Measurements from ENCODE around the gene CPD. TPM values are rescaled to one million over a fixed set of nuclear protein-coding genes. Genes with fewer than 3 reads are reported as not detected.

CPD gene
- total and polyA plus RNA-seq, 2 of the 13 experiments (the other 11 are each of a cell fraction or from before 2014, with no cell fraction given) = 46.1 to 72.3 TPM

DNA sequence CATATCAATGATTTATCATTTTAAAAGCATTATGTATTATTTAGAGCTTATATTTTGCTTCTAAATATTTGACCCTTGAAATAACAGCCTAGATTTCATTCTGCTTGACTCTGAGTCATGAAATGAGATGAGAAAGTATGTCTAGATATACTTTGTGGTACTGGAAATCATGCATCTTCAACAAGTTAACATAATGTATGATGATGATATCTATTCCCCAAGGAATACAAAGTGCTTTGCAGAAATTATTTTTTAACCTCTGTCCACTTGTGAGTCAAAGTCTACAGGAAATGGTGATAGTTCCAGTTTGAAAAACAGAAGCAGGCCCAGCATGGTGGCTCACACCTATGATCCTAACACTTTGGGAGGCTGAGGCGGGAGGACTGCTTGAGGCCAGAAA, 134.6 kb downstream of the CPD start:
- Histone ChIP-seq H3K9me3 (ENCODE audit: low read length) (no peaks in the 10 kb centered on the region), H3K27me3 (ENCODE audit: control insufficient read depth in 1 of 2, insufficient read depth in 2 of 2, low read length in 2 of 2) (no peaks in the 10 kb centered on the region), H3K27ac (ENCODE audit: extremely low read length, insufficient read depth, low read length) (no peak overlapping the region), H3K36me3 (replicated peaks in 1 of 2; ENCODE audit: control insufficient read depth in 1 of 2, insufficient read depth in 2 of 2, low read length in 2 of 2) (peaks cover 4 to 45% of the 10 kb centered on the region in 2 experiments), H2AFZ (ENCODE audit: low read length) (no peak overlapping the region), H3K4me2 (ENCODE audit: low read depth, low read length) (no peak overlapping the region), H4K20me1 (ENCODE audit: insufficient read depth, low read length) (no peaks in the 10 kb centered on the region), H3K4me1 (ENCODE audit: insufficient read depth, low read length) (no peaks in the 10 kb centered on the region), H3K4me3 (replicated peaks in 1 of 3; ENCODE audit: insufficient read depth in 1 of 3, low read depth in 2 of 3, low read length in 3 of 3) (no peak overlapping the region), H3K79me2 (ENCODE audit: insufficient read depth, low read length) (no peaks in the 10 kb centered on the region), H3K9ac (ENCODE audit: insufficient read depth, low read depth, low read length) (no peak overlapping the region)
- intact Hi-C loops (cut with micrococcal nuclease; ENCODE audit: unreplicated experiment) (no loop called here), in situ Hi-C loops (cut with HindIII; ENCODE audit: extremely low pct_ligation_motif_present, low pct_unique_long_range_greater_than_20kb) (no loop called here)
- FAIRE-seq = no peak
- POLR2A ChIA-PET = no interaction called here
- TF ChIP-seq, protein P1, sequence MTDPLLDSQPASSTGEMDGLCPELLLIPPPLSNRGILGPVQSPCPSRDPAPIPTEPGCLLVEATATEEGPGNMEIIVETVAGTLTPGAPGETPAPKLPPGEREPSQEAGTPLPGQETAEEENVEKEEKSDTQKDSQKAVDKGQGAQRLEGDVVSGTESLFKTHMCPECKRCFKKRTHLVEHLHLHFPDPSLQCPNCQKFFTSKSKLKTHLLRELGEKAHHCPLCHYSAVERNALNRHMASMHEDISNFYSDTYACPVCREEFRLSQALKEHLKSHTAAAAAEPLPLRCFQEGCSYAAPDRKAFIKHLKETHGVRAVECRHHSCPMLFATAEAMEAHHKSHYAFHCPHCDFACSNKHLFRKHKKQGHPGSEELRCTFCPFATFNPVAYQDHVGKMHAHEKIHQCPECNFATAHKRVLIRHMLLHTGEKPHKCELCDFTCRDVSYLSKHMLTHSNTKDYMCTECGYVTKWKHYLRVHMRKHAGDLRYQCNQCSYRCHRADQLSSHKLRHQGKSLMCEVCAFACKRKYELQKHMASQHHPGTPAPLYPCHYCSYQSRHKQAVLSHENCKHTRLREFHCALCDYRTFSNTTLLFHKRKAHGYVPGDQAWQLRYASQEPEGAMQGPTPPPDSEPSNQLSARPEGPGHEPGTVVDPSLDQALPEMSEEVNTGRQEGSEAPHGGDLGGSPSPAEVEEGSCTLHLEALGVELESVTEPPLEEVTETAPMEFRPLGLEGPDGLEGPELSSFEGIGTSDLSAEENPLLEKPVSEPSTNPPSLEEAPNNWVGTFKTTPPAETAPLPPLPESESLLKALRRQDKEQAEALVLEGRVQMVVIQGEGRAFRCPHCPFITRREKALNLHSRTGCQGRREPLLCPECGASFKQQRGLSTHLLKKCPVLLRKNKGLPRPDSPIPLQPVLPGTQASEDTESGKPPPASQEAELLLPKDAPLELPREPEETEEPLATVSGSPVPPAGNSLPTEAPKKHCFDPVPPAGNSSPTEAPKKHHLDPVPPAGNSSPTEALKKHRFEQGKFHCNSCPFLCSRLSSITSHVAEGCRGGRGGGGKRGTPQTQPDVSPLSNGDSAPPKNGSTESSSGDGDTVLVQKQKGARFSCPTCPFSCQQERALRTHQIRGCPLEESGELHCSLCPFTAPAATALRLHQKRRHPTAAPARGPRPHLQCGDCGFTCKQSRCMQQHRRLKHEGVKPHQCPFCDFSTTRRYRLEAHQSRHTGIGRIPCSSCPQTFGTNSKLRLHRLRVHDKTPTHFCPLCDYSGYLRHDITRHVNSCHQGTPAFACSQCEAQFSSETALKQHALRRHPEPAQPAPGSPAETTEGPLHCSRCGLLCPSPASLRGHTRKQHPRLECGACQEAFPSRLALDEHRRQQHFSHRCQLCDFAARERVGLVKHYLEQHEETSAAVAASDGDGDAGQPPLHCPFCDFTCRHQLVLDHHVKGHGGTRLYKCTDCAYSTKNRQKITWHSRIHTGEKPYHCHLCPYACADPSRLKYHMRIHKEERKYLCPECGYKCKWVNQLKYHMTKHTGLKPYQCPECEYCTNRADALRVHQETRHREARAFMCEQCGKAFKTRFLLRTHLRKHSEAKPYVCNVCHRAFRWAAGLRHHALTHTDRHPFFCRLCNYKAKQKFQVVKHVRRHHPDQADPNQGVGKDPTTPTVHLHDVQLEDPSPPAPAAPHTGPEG (CRISPR knock-in tag; IDR thresholded peaks at IDR 0.05) = no peak
- no peak for TF ChIP-seq HINFP (CRISPR knock-in tag; IDR thresholded peaks at IDR 0.05; ENCODE audit: low read depth)
- no peak for TF ChIP-seq ZEB1 (IDR thresholded peaks at IDR 0.05; ENCODE audit: insufficient replicate concordance, low read depth)
- no peak for TF ChIP-seq SP2 (CRISPR knock-in tag; IDR thresholded peaks at IDR 0.05)
- no peak for TF ChIP-seq ZNF17 (CRISPR knock-in tag; IDR thresholded peaks at IDR 0.05)
- BruUV-seq (replicated peaks) = no TSS peak
- no peak for DNase-seq (ENCODE audit: low spot score)
- ATAC-seq = no peak
- CTCF ChIA-PET (ENCODE audit: low intra/inter-chr PET ratio, low total read pairs) = no interaction called here
- WGBS (ENCODE audit: low lambda C conversion rate) = 100% methylated on average over 1 of the region's 1 CpG
